Measurements from ENCODE around the gene INSR.
"Not testable (repeated sequence)": the region's sequence is repeated elsewhere in the genome, so short reads cannot be mapped to it uniquely, and the experiment has no call there.

The INSR gene

GRCh38 chr19:7101498-7102253, 192.5 kb downstream of the INSR start:
- no peak for DNase-seq (ENCODE audit: low read depth in 2 of 2, low spot score in 1 of 2)

- DNase-seq (ENCODE audit: low read depth in 2 of 2, low spot score in 1 of 2), result peak in 1 of 2 donors; percentile 29
Measured at GRCh38 chr19:7099597-7099921, 194.7 kb downstream of the INSR start.

- DNase-seq (ENCODE audit: low read depth in 2 of 2, low spot score in 1 of 2), result peak; percentile 51 to 75
Measured at GRCh38 chr19:7098701-7099596, 195.3 kb downstream of the INSR start.

GRCh38 chr19:7098096-7098495, 196.1 kb downstream of the INSR start:
- DNase-seq (ENCODE audit: low read depth in 2 of 2, low spot score in 1 of 2), result no peak

- DNase-seq (ENCODE audit: low read depth in 2 of 2, low spot score in 1 of 2), result no peak
Measured at GRCh38 chr19:7088999-7089398, 205.2 kb downstream of the INSR start.

GRCh38 chr19:7083076-7083956, 210.9 kb downstream of the INSR start:
- DNase-seq (ENCODE audit: low read depth in 2 of 2, low spot score in 1 of 2), result no peak

- DNase-seq (ENCODE audit: low read depth in 2 of 2, low spot score in 1 of 2), result no peak
Measured at GRCh38 chr19:7078008-7078407, 216.2 kb downstream of the INSR start.

GRCh38 chr19:7076151-7076550, 218.1 kb downstream of the INSR start:
- no peak for DNase-seq (ENCODE audit: low read depth in 2 of 2, low spot score in 1 of 2)

GRCh38 chr19:7074705-7075282, 219.4 kb downstream of the INSR start:
- no peak for DNase-seq (ENCODE audit: low read depth in 2 of 2, low spot score in 1 of 2)

- DNase-seq (ENCODE audit: low read depth in 2 of 2, low spot score in 1 of 2), result no peak
Measured at GRCh38 chr19:7072541-7072940, 221.7 kb downstream of the INSR start.

- DNase-seq (ENCODE audit: low read depth in 2 of 2, low spot score in 1 of 2), result no peak
Measured at GRCh38 chr19:7069904-7070226, 224.3 kb downstream of the INSR start.

- DNase-seq (ENCODE audit: low read depth in 2 of 2, low spot score in 1 of 2), result peak; percentile 98
Measured at GRCh38 chr19:7069042-7069903, 224.9 kb downstream of the INSR start, which contains the start of gene ZNF557. ZNF557 (plus strand) TSS chr19:7069703; CDS start chr19:7075075, 5,372 bp downstream.

GRCh38 chr19:7068599-7068998, 225.6 kb downstream of the INSR start:
- DNase-seq (ENCODE audit: low read depth in 2 of 2, low spot score in 1 of 2), result no peak

- no peak for DNase-seq (ENCODE audit: low read depth in 2 of 2, low spot score in 1 of 2)
Measured at GRCh38 chr19:7067716-7068115, 226.5 kb downstream of the INSR start.

- not testable (repeated sequence) for DNase-seq (ENCODE audit: low read depth in 2 of 2, low spot score in 1 of 2)
Measured at GRCh38 chr19:7067122-7067521, 227.1 kb downstream of the INSR start.

- no peak for DNase-seq (ENCODE audit: low read depth in 2 of 2, low spot score in 1 of 2)
Measured at GRCh38 chr19:7063764-7064418, 230.3 kb downstream of the INSR start.

GRCh38 chr19:7063339-7063738, 230.9 kb downstream of the INSR start:
- DNase-seq (ENCODE audit: low read depth in 2 of 2, low spot score in 1 of 2), result no peak

Data from stimulated activated CD8-positive, alpha-beta memory T cell treated with anti-CD3 and anti-CD28 coated beads, Interleukin-4, amount 100 ng/mL, for 4 hours (primary cell).